Neural cell (in vitro differentiated cells): ENCODE data around the gene NT5C2.

Experiments used
- CTCF ChIP-seq: fragments of 450-650 bp; IDR thresholded peaks from 2 replicates; pipeline ENCODE4 v1.5.1; 2014; ENCODE audit warnings: antibody characterized with exemption, mild to moderate bottlenecking, moderate library complexity; ENCODE audit not compliant: poor library complexity, severe bottlenecking
- EP300 ChIP-seq: fragments of 450-650 bp; conservative IDR thresholded peaks from 2 replicates; pipeline ENCODE4 v1.6.1; 2014; ENCODE audit warnings: antibody characterized with exemption, mild to moderate bottlenecking, moderate library complexity; ENCODE audit not compliant: poor library complexity, severe bottlenecking
- POLR2AphosphoS5 ChIP-seq: IDR thresholded peaks from 2 replicates; pipeline ENCODE4 v1.6.1; 2012
- RAD21 ChIP-seq: fragments of 450-650 bp; conservative IDR thresholded peaks from 2 replicates; pipeline ENCODE4 v1.6.1; 2014; ENCODE audit warnings: antibody characterized with exemption, mild to moderate bottlenecking, moderate library complexity

DNA sequence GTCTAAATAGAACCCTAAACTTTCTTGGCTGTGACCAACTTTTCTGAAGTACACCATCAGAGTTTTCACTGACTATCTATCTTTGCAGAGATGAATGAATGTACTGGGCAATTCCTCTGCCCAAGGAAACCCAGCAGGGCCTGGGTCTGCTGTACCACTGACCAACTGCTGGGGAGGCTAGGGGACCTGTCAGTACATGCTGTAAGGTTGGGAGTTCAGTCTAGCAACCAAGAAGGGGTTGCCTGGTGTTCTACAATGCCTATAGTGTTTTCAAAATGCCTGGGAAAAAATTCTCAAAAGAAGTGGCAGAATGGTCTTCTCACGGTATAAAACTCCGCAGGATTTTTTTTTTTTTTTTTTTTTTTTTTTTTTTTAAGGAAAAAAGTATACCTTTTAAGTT, 106.3 kb downstream of the NT5C2 start:
- TF ChIP-seq CTCF (no peak), POLR2AphosphoS5 (no peak), RAD21 (no peak), EP300 (no peak)
